ENCODE measurements around the gene BUD23. TPM values are rescaled to one million over a fixed set of nuclear protein-coding genes. Genes with fewer than 3 reads are reported as not detected.
A peak's percentile ranks its signal among the peaks of the same experiment; 100 is the strongest.

BUD23 gene
- total RNA-seq, 1 experiment from 2014 or later, result 124 TPM

GRCh38 chr7:73742338-73742752 is 58.9 kb downstream of the BUD23 start:
- H4K20me1 ChIP-seq (ENCODE audit: low read length), result peaks cover 6% of the 10 kb centered on the region; the same call in 1 of the 2 replicates
- H3K79me2 ChIP-seq (ENCODE audit: low read length), result peaks cover 17% of the 10 kb centered on the region
- no peaks in the 10 kb centered on the region for H3F3A ChIP-seq (ENCODE audit: low read length, unreplicated experiment)
- ChIA-PET POLR2A (ENCODE audit: unreplicated experiment) (no interaction called here), CTCF (no interaction called here)
- no peak overlapping the region for H2AFZ ChIP-seq (ENCODE audit: low read length)
- H3K4me2 ChIP-seq (ENCODE audit: low read length), result 0 out of 2 replicates have a peak overlapping the region, but pooled peaks have one; percentile 12
- peaks cover 2% of the 10 kb centered on the region; the same call in 1 of the 2 replicates for H3K36me3 ChIP-seq (ENCODE audit: low read depth, low read length)
- no peaks in the 10 kb centered on the region for H3K9me2 ChIP-seq (replicated peaks; ENCODE audit: low read length)
- no peaks in the 10 kb centered on the region for H3K9me3 ChIP-seq (ENCODE audit: low read length)
- peak overlapping the region; percentile 33 for H3K9ac ChIP-seq (ENCODE audit: low read length)
- H3K27ac ChIP-seq (ENCODE audit: low read length), result peak overlapping the region; percentile 45
- intact Hi-C loops (cut with micrococcal nuclease), result no loop called here
- H3K4me1 ChIP-seq (ENCODE audit: insufficient read depth, low read length), result peaks cover 28% of the 10 kb centered on the region
- no peak for ATAC-seq
- no peak for TF ChIP-seq EZH2phosphoT487 (IDR thresholded peaks at IDR 0.05; ENCODE audit: borderline replicate concordance, low read length)
- TF ChIP-seq, protein P1, sequence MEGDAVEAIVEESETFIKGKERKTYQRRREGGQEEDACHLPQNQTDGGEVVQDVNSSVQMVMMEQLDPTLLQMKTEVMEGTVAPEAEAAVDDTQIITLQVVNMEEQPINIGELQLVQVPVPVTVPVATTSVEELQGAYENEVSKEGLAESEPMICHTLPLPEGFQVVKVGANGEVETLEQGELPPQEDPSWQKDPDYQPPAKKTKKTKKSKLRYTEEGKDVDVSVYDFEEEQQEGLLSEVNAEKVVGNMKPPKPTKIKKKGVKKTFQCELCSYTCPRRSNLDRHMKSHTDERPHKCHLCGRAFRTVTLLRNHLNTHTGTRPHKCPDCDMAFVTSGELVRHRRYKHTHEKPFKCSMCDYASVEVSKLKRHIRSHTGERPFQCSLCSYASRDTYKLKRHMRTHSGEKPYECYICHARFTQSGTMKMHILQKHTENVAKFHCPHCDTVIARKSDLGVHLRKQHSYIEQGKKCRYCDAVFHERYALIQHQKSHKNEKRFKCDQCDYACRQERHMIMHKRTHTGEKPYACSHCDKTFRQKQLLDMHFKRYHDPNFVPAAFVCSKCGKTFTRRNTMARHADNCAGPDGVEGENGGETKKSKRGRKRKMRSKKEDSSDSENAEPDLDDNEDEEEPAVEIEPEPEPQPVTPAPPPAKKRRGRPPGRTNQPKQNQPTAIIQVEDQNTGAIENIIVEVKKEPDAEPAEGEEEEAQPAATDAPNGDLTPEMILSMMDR (conservative IDR thresholded peaks at IDR 0.05; ENCODE audit: low read depth, low read length), result no peak
- no peak for TF ChIP-seq EZH2 (IDR thresholded peaks at IDR 0.05; ENCODE audit: low read length, unreplicated experiment)
- no TSS peak for BruUV-seq (replicated peaks)
- H3K27me3 ChIP-seq (ENCODE audit: low read length), result no peaks in the 10 kb centered on the region
- H3K4me3 ChIP-seq (ENCODE audit: low read length), result no peak overlapping the region
- DNase-seq, result no peak

- DNase-seq, result peak; percentile 48
- POLR2A ChIA-PET (ENCODE audit: unreplicated experiment), result interaction anchor here (0.6 kb wide), 1 partner anchor 107 kb away, joined by 4 read pairs; no protein-coding TSS in a partner anchor
- H3K9me2 ChIP-seq (replicated peaks; ENCODE audit: low read length), result no peaks in the 10 kb centered on the region
- peaks cover 10% of the 10 kb centered on the region for H3K79me2 ChIP-seq (ENCODE audit: low read length)
- no peaks in the 10 kb centered on the region for H3K9me3 ChIP-seq (ENCODE audit: low read length)
- 0 out of 2 replicates have a peak overlapping the region, but pooled peaks have one; percentile 12 for H3K4me2 ChIP-seq (ENCODE audit: low read length)
- no peaks in the 10 kb centered on the region for H3K27me3 ChIP-seq (ENCODE audit: low read length)
- no peak for TF ChIP-seq EZH2phosphoT487 (IDR thresholded peaks at IDR 0.05; ENCODE audit: borderline replicate concordance, low read length)
- TF ChIP-seq, protein P1 (conservative IDR thresholded peaks at IDR 0.05; ENCODE audit: low read depth, low read length), result no peak
- no peak for TF ChIP-seq EZH2 (IDR thresholded peaks at IDR 0.05; ENCODE audit: low read length, unreplicated experiment)
- peak overlapping the region; percentile 33 for H3K9ac ChIP-seq (ENCODE audit: low read length)
- CTCF ChIA-PET, result no interaction called here
- intact Hi-C loops (cut with micrococcal nuclease), result no loop called here
- H3K4me1 ChIP-seq (ENCODE audit: insufficient read depth, low read length), result peaks cover 22% of the 10 kb centered on the region
- BruUV-seq (replicated peaks), result no TSS peak
- H3K27ac ChIP-seq (ENCODE audit: low read length), result peak overlapping the region; percentile 59
- no peaks in the 10 kb centered on the region for H3F3A ChIP-seq (ENCODE audit: low read length, unreplicated experiment)
- no peak overlapping the region for H3K4me3 ChIP-seq (ENCODE audit: low read length)
- H3K36me3 ChIP-seq (ENCODE audit: low read depth, low read length), result no peaks in the 10 kb centered on the region
- no peak for ATAC-seq
- H2AFZ ChIP-seq (ENCODE audit: low read length), result no peak overlapping the region
- no peaks in the 10 kb centered on the region for H4K20me1 ChIP-seq (ENCODE audit: low read length)
Observed at GRCh38 chr7:73742753-73743641, 59.6 kb downstream of the BUD23 start.

GRCh38 chr7:73746378-73746777 is 63.0 kb downstream of the BUD23 start:
- Histone ChIP-seq H3K27ac (ENCODE audit: low read length) (no peak overlapping the region), H3K4me1 (ENCODE audit: insufficient read depth, low read length) (peaks cover 19% of the 10 kb centered on the region), H3K36me3 (ENCODE audit: low read depth, low read length) (no peaks in the 10 kb centered on the region), H3F3A (ENCODE audit: low read length, unreplicated experiment) (no peaks in the 10 kb centered on the region), H3K4me2 (ENCODE audit: low read length) (no peak overlapping the region), H3K79me2 (ENCODE audit: low read length) (no peaks in the 10 kb centered on the region), H3K9me3 (ENCODE audit: low read length) (no peaks in the 10 kb centered on the region), H2AFZ (ENCODE audit: low read length) (no peak overlapping the region), H3K9ac (ENCODE audit: low read length) (no peak overlapping the region), H3K9me2 (replicated peaks; ENCODE audit: low read length) (no peaks in the 10 kb centered on the region), H3K4me3 (ENCODE audit: low read length) (no peak overlapping the region), H4K20me1 (ENCODE audit: low read length) (no peaks in the 10 kb centered on the region), H3K27me3 (ENCODE audit: low read length) (no peaks in the 10 kb centered on the region)
- POLR2A ChIA-PET (ENCODE audit: unreplicated experiment), result no interaction called here
- DNase-seq (no peak), ATAC-seq (no peak)
- intact Hi-C loops (cut with micrococcal nuclease), result no loop called here
- TF ChIP-seq, protein P1 (conservative IDR thresholded peaks at IDR 0.05; ENCODE audit: low read depth, low read length), result no peak
- TF ChIP-seq EZH2 (IDR thresholded peaks at IDR 0.05; ENCODE audit: low read length, unreplicated experiment), result no peak
- no peak for TF ChIP-seq EZH2phosphoT487 (IDR thresholded peaks at IDR 0.05; ENCODE audit: borderline replicate concordance, low read length)
- CTCF ChIA-PET, result no interaction called here
- BruUV-seq (replicated peaks), result no TSS peak

Measured in PC-3 (cell line).